Measurements from ENCODE around the gene PIM2. TPM values are rescaled to one million over a fixed set of nuclear protein-coding genes. Genes with fewer than 3 reads are reported as not detected.

PIM2 gene
- total RNA-seq, 1 experiment from 2014 or later = 15.6 TPM

GRCh38 chrX:48924270-48924669 lies 5.4 kb upstream of the PIM2 start:
- ChIA-PET CTCF (no interaction called here), POLR2A (no interaction called here)

More at GRCh38 chrX:48924270-48924669, 5.4 kb upstream of the PIM2 start:
- H3K27ac ChIP-seq (ENCODE audit: low read depth, low read length) = no peak overlapping the region
- H3K27me3 ChIP-seq (ENCODE audit: insufficient read depth, low read length) = no peaks in the 10 kb centered on the region
- H3K79me2 ChIP-seq (ENCODE audit: insufficient read depth, low read length) = peaks cover 9% of the 10 kb centered on the region; the same call in 1 of the 2 replicates
- H3K4me1 ChIP-seq (ENCODE audit: control insufficient read depth in 1 of 2, insufficient read depth in 2 of 2, low read length in 2 of 2) = peaks cover 2 to 8% of the 10 kb centered on the region in 2 experiments; a peak in 2 of 4 replicates
- ATAC-seq (no peak), DNase-seq (ENCODE audit: low read depth, low spot score) (no peak)
- BruUV-seq (replicated peaks) = no TSS peak
- H3K9me3 ChIP-seq (ENCODE audit: control insufficient read depth in 1 of 2, insufficient read depth in 1 of 2, low read depth in 1 of 2, low read length in 2 of 2) = no peaks in the 10 kb centered on the region
- peaks cover 0 to 7% of the 10 kb centered on the region in 2 experiments; a peak in 2 of 4 replicates for H3K36me3 ChIP-seq (ENCODE audit: control insufficient read depth in 1 of 2, insufficient read depth in 2 of 2, low read length in 2 of 2)
- RAD21 ChIA-PET (ENCODE audit: low non-redundant PET in 1 of 2, low total read pairs in 2 of 2, uncharacterized antibody in 2 of 2, unreplicated experiment in 2 of 2) = no interaction called here
- intact Hi-C loops (cut with micrococcal nuclease) = no loop called here
- H3K4me2 ChIP-seq (ENCODE audit: low read length) = no peak overlapping the region
- H3K9me2 ChIP-seq (ENCODE audit: insufficient read depth) = no peaks in the 10 kb centered on the region
- no peaks in the 10 kb centered on the region for H4K20me1 ChIP-seq (ENCODE audit: insufficient read depth)
- no peak overlapping the region for H3K9ac ChIP-seq (ENCODE audit: low read length)
- H3K4me3 ChIP-seq (replicated peaks in 1 of 2; ENCODE audit: low read depth in 1 of 2, low read length in 2 of 2) = no peak overlapping the region
- no peak for TF ChIP-seq JUND (IDR thresholded peaks at IDR 0.05)
- no peak for TF ChIP-seq EZH2 (IDR thresholded peaks at IDR 0.05)
- TF ChIP-seq EZH2phosphoT487 (IDR thresholded peaks at IDR 0.05; ENCODE audit: borderline replicate concordance) = no peak
- no peak for TF ChIP-seq SRF (IDR thresholded peaks at IDR 0.05; ENCODE audit: low read depth)
- TF ChIP-seq, protein P1, sequence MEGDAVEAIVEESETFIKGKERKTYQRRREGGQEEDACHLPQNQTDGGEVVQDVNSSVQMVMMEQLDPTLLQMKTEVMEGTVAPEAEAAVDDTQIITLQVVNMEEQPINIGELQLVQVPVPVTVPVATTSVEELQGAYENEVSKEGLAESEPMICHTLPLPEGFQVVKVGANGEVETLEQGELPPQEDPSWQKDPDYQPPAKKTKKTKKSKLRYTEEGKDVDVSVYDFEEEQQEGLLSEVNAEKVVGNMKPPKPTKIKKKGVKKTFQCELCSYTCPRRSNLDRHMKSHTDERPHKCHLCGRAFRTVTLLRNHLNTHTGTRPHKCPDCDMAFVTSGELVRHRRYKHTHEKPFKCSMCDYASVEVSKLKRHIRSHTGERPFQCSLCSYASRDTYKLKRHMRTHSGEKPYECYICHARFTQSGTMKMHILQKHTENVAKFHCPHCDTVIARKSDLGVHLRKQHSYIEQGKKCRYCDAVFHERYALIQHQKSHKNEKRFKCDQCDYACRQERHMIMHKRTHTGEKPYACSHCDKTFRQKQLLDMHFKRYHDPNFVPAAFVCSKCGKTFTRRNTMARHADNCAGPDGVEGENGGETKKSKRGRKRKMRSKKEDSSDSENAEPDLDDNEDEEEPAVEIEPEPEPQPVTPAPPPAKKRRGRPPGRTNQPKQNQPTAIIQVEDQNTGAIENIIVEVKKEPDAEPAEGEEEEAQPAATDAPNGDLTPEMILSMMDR (IDR thresholded peaks at IDR 0.05 in 2 of 3, conservative IDR thresholded peaks at IDR 0.05 in 1 of 3; ENCODE audit: borderline replicate concordance in 1 of 3, insufficient read depth in 1 of 3, low read depth in 2 of 3, low read length in 2 of 3) = no peak
- no peak for TF ChIP-seq SIN3A (IDR thresholded peaks at IDR 0.05; ENCODE audit: low read depth)
- no peak for TF ChIP-seq TCF7L2 (IDR thresholded peaks at IDR 0.05; ENCODE audit: borderline replicate concordance, extremely low read depth, insufficient read depth, insufficient read length)
- no peak for TF ChIP-seq ZFX (IDR thresholded peaks at IDR 0.05)
- TF ChIP-seq REST (IDR thresholded peaks at IDR 0.05; ENCODE audit: low read depth) = no peak
- TF ChIP-seq CBX3 (IDR thresholded peaks at IDR 0.05; ENCODE audit: low read depth) = no peak
- TF ChIP-seq EGR1 (IDR thresholded peaks at IDR 0.05; ENCODE audit: low read depth) = no peak
- no peak for TF ChIP-seq RAD21 (IDR thresholded peaks at IDR 0.05; ENCODE audit: low read depth)
- TF ChIP-seq ELF1 (IDR thresholded peaks at IDR 0.05; ENCODE audit: borderline replicate concordance, low read depth) = no peak
- no peak for TF ChIP-seq MAX (IDR thresholded peaks at IDR 0.05)
- no peak for TF ChIP-seq CEBPB (IDR thresholded peaks at IDR 0.05; ENCODE audit: low read depth)
- no peak for TF ChIP-seq YY1 (IDR thresholded peaks at IDR 0.05; ENCODE audit: extremely low read depth, insufficient replicate concordance, low read depth, low read length)
- H2AFZ ChIP-seq (ENCODE audit: low read depth, low read length, poor library complexity, severe bottlenecking) = no peak overlapping the region
